Retinal pigment epithelial cell (primary cell): ENCODE measurements around the gene ASIC5.

Experiments used
- DNase-seq: peaks from one replicate; pipeline ENCODE4 v3.0.0-alpha.2; 2010; ENCODE audit warnings: low read depth
- H3K4me3 ChIP-seq: 2 replicates; pipeline ENCODE4 v1.5.1; 2011; ENCODE audit warnings: mild to moderate bottlenecking, low read length, control low read depth, moderate library complexity
- CTCF ChIP-seq: conservative IDR thresholded peaks from 2 replicates; pipeline ENCODE4 v1.5.1; 2011; ENCODE audit warnings: low read depth, low read length, control low read depth, inconsistent platforms

ASIC5 gene

DNA sequence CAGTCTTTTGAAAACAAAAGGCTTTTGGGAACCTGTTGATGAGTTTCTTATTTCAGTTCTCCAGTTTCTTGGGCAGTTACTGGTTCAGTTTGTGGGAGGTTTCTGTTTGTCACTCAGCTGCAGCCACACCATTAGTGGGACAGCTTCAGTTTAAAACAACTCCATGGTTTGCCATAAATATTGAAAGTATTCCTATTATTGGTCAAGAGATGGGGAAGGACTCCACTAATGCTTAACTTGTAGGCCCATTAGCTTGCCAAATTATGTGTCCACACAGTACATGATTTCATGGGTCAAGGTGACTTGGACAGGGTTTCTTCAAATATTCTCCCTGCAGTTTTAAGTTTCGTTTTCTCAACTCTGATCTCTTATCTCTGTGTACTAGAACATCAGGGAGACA lies 15.5 kb upstream of the ASIC5 start:
- no peak overlapping the region for H3K4me3 ChIP-seq
- TF ChIP-seq CTCF: no peak
- no peak for DNase-seq

DNA sequence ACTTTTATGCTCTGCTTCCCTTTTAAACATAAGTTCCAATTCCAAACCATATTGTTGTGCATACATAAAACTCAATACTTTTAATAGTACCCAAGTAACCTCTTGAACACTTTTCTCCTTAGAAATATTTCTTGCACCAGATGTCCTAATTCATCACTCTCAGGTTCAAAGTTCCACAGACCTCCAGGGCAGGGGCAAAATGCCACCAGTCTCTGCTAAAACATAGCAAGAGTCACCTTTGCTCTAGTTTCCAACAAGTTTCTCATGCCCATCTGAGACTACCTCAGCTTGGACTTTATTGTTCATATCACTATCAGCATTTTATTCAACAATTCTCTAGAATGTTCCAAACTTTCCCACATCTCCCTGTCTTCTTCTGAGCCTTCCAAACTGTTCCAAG lies 13.7 kb upstream of the ASIC5 start:
- TF ChIP-seq CTCF: no peak
- H3K4me3 ChIP-seq: no peak overlapping the region
- DNase-seq: no peak

- no peak overlapping the region for H3K4me3 ChIP-seq
- TF ChIP-seq CTCF: no peak
- no peak for DNase-seq
Observed at GRCh38 chr4:155878611-155879010, 12.5 kb upstream of the ASIC5 start.

DNA sequence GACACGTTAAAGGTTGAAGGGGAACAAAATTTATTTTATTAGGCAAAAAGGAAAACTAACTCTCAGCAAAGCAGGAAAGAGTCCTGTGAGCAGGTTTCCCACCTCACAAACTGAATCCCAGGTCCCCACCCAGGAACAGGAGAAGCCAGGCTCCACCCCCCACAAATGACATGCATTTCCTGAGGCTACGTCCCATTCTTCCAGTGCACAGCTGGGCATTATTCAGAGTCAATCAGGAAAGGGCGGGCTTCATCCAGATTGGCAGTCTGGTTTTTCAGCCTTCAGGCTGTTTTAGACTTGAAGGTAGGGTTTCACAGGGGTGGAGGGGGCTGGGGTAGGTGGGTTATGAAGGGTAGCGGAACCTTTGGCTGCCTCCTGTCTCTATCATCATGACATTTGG lies 11.9 kb upstream of the ASIC5 start:
- H3K4me3 ChIP-seq: no peak overlapping the region
- DNase-seq: no peak
- TF ChIP-seq CTCF: no peak

GRCh38 chr4:155875878-155876277 lies 9.8 kb upstream of the ASIC5 start:
- no peak overlapping the region for H3K4me3 ChIP-seq
- DNase-seq: no peak
- TF ChIP-seq CTCF: no peak

- no peak for DNase-seq
- no peak overlapping the region for H3K4me3 ChIP-seq
- TF ChIP-seq CTCF: no peak
Observed at GRCh38 chr4:155855897-155856296, 10.2 kb downstream of the ASIC5 start.

- H3K4me3 ChIP-seq: peak overlapping the region; percentile 36
- no peak for TF ChIP-seq CTCF
- DNase-seq: peak; percentile 63
Observed at GRCh38 chr4:155854582-155855226, 11.4 kb downstream of the ASIC5 start.
